ENCODE results near the gene MRAS.

DNA sequence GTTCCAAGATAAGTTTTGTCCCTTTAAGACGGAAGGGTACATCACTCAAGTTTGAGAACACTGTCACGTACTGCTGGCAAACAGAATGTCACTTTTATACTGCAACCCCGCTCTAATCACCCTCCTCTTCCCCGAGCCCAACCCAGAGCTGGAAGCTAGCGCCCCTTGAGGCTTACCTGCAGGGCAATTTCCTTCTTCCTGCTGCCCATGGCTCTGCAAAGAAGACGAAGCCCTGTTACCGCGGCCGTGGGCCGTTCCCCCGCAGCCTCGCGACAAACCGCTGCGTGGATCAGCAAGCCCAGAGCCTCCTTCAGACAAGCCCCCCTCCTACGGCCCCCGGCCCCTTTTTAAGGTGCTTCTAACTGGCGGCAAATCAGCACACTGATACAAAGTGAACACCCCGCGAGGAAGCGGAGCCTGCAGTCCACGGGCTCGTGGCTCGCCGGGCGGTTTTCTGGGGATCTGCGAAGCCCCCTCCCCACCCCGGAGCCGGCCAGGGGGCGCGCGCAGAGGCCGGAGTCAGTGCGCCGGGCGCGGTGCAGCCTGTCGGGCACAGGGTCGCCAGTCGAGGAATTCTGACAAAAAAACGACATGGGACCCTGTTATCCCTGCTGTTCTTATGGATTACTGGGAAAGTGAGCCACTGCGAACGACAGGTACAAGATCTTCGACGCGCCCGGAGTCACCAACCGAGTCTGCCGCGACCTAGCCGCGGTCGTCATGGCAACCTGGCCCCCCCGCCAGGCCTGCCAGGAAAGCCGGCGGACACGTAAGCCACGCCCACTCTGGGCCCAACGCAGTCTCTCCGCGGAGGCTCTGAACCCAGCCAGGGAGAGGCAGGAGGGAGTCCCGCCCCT is 19.0 kb upstream of the MRAS start, which contains the start of gene NME9:
- TF ChIP-seq CTCF (IDR thresholded peaks at IDR 0.05) (peak in 2 of 3 experiments; percentile 45 to 54), POLR2A (IDR thresholded peaks at IDR 0.05) (no peak)

All from testis (tissue), 2 donors.